Measurements from ENCODE around the gene SRXN1.

The SRXN1 gene

DNA sequence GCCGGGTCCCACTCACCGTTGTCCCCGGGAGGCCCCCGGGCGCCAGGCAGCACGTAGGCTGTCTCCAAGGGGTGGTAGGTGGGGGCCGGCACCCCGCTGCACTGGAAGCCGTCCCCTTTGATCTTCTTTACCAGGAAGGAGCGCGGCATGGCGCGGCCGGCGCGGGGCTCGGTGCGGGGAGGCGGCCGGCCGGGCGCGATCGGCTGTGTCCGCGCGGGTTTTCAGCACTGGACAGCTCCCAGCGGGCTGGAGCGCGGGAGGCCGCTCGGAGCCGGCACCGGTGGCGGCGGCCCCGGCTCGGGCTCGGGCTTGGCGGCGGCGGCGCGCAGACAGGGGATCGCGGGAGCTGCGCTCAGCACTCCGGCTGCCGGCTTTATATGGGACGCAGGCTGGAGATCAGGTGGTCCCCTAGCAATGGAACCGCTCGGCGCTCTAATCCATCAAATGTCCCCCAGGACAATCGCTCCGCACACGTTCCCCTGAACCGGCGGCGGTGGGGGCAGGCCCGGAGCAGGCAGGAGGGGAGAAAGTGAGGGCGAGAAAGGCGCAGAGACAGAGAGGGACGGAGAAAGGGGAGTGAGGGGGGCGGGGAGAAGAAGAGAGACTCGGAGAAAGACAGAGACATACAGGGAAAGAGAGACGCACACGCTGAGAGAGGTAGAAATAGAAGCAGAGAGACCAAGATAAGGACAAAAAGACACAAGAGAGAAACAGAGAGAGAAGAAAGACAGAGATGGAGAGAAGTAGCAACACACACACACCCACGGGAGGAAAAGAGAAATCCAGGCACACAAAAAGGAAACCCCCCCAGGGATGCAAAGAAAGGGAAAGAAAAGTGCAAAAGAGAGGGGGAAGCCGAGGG, 22.7 kb upstream of the SRXN1 start, which contains the start of gene SCRT2:
TSS of gene SCRT2 (minus strand) at position 350 of the 862 bp plus-strand sequence. CDS start at position 149, 201 bp downstream.
- peak; percentile 60 for ATAC-seq
- peak; percentile 75 for DNase-seq

DNA sequence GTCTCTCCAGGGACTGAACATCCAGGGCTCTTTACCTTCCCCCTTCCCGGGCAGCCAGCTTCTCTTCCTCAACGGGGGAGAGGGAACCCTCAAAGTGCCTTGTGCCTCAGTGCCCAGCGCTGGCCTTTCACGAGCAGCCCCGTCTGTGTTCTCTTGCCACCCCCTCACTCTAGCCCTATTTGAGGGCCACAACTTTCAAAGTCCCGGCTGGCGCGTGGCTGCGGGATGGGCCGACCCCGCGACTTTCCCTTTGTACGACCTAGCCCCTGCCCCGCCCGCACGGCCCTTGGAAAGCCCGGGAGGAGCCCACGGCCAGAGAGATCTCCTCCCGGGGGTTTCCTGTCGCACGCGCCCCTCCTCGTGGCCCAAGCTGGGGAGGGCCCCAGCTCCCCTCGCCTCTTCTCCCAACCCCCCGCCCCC, 22.0 kb upstream of the SRXN1 start:
- ATAC-seq (no peak), DNase-seq (no peak)

DNA sequence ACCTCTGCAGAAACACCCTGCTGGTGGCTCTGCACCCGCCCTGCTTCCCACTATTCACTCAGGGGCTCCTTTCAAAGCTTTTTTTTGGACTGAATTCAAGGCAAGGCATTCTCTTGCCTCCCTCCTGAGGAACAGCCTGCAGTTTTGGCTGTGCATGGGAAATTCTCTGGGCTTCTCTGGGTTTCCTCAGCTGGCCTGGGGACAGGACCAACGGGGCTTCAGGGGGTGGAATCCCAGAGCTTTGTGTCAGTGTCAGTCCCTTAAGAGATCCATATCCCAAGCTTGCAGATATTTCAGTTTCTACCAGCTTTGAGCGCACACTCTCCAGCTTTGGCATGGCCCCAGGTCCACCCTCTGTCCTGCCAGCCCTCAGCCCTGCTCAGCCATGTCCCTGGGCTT, 20.6 kb upstream of the SRXN1 start:
- ATAC-seq: no peak
- no peak for DNase-seq

GRCh38 chr20:672963-673602, 20.1 kb upstream of the SRXN1 start:
- no peak for ATAC-seq
- no peak for DNase-seq

DNA sequence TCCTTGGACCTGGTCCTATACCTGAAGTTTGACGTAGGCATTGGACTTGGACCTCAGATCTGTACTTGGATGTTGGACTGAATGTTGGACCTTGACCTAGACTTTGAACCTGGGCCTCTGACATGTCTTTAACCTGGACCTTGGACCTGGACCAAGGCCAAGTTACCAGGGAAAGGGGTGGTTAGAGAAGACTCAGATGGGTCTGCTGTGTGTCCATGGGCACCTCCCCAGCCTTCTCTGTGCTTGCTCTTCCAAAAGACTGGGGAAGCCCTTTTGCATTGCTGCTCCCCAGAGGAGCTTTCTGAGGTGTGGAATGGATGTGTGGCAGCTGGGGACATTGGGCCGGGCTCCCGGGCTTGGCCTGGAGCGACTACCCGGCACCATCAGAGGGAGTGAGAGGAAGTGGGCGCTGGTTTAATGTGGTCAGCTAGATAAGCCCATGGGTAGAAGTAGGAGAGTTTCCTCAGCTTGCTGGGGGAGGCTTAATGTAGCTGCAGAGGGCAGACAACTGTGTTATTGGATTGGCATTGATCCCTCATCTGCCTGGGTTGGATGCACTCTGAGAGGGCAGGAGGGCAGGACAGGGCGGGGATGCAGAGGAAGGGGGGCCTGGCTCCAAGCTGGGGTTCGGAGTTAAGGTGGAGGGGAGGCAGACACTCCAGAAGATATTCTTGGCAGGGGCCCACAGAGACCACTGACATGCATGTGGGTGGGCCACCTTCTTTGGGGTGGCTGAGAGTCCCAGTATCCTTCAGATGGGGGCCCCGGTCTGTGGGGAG, 18.4 kb upstream of the SRXN1 start:
- DNase-seq (no peak), ATAC-seq (no peak)

DNA sequence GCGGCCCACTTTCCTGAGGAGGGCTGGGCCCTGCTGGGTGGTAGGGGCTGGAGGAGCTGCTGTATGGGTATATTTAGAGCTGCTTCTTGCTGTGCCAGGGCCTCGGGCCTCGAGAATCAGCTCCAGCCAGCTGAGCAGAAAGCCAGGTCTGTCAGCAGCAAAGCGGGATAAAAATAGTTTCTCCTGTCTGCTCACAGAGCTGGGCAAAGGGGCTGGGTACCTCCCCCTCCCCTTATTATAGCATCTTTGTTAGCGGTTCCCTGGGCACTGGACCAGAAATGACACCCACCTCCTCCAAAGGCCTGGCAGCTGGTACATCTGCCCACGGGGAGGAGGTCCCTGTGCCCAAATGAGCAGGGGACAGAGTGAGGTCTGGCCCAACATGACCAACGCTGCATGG, 16.6 kb upstream of the SRXN1 start:
- ATAC-seq: no peak
- no peak for DNase-seq

DNA sequence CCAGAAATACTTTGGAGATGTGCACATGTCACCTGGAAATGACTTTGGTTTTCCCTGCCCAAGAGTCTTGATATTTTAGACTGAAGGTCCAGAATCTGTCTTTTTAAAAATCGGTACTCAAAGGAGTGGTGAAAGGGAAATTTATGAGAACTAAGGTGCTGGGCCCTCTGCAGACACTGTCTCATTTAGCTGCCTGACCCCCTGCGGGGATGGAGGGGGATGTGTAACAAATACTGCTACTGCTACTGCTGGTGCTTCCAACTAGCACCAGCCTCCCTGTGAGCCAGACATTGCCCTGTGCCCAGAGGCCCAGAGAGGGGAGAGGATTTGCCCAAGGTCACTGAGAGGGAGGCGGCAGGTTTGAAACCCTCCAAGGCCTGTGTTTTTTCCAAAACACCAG, 15.6 kb upstream of the SRXN1 start:
- no peak for ATAC-seq
- DNase-seq: no peak

DNA sequence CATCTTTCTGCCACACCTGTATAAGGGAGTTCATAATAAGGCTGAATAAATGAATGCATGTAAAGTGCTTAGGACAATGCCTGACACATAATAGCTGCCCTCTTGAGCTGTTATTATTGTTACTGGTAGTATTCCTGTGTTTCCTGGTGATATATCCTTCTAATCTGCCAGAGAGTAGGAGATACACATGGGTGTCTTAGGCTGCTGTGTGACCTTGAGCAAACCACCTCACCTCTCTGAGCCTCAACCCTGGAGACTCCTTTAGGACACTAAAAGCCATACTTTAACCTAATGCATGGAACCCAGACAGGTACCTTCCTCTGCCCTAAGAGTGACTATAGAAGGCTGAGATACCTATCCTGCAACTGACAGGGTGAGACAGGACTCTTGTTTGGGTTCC, 15.1 kb upstream of the SRXN1 start:
- no peak for ATAC-seq
- DNase-seq: no peak

GRCh38 chr20:667351-668034, 14.5 kb upstream of the SRXN1 start:
- DNase-seq: peak; percentile 78
- ATAC-seq: no peak

DNA sequence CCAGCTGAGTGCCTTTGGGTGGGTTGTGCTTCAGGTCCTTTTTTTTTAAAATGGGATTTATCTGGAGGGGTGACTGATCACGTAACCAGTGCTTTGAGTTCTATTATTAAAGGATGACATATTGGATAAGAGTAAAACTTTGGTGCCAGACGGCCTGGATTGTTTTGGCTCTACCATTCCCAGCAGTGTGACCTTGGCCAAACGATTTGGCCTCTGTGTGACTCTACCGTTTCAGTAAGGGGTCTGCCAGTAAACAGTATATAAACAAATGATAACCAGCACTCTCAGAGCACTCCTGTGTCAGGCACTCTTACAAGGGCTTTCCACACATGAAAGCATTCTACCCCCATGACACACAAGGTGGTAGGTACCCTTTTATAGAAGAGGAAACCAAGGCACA, 13.9 kb upstream of the SRXN1 start:
- no peak for DNase-seq
- no peak for ATAC-seq

DNA sequence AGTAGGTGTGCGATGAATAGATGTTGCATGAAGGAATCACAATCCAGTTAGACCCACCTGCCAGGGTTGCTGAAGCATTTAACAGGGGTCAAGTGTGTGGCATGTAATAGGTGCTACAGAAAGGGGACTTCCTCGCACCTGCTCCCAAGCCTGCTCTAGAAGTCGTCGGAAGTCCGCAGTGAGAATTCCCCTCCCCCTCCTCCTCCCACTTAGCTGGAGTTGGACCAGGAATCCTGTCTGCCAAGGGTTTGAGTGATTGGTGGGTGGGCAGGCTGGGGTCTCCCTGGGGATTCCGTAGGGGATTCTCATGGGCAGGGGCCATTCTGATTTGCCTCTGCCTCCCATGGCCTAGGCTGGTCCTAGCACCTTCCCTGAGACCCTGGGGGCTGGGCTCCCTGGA, 12.3 kb upstream of the SRXN1 start:
- DNase-seq (no peak), ATAC-seq (no peak)

DNA sequence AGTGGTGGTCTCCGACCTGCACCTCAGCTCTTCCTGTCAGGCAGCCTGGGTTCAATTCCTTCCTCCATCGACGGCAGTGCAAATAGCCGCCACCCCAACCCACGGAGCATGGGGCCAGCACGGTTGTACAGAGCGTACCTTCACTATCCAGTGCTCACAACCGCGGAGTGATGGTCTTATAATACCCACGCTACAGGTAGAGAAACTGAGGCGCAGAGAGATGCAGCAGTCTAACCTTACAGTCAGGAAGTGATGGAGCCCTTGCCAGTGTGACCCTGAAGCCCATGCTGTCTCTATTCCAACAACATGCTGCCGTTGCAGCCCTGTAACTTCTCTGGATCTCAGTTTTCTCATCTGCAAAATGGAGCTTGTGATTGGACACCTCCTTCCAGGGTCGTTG, 11.6 kb upstream of the SRXN1 start:
- ATAC-seq (no peak), DNase-seq (no peak)

DNA sequence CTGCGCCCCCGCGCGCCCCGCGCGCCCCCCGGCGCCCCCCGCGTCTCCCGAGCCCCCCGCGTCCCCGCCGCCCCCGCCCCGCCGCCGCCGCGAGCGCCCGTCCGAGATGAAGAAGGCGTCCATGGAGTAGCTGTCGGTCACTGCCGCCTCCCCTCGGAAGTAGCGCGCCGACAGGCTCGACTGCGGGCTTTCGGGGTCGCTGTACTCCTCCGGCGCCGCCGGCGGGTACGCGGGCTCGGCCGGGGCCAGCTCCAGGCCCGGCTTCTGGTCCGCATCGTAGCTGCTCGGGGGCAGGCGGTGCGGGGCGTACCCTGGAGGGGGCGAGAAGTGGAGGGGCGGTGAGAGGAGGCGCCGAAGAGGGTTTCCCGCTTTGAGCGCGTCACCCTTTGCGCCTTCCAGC, 11.2 kb upstream of the SRXN1 start:
- DNase-seq (no peak), ATAC-seq (no peak)

GRCh38 chr20:663315-664090, 10.5 kb upstream of the SRXN1 start:
- ATAC-seq: no peak
- no peak for DNase-seq

GRCh38 chr20:662277-663192, 9.5 kb upstream of the SRXN1 start:
- DNase-seq (no peak), ATAC-seq (no peak)

- ATAC-seq (no peak), DNase-seq (no peak)
Measured at GRCh38 chr20:661474-662270, 8.7 kb upstream of the SRXN1 start.

- DNase-seq (no peak), ATAC-seq (no peak)
Measured at GRCh38 chr20:658731-659291, 5.8 kb upstream of the SRXN1 start.

DNA sequence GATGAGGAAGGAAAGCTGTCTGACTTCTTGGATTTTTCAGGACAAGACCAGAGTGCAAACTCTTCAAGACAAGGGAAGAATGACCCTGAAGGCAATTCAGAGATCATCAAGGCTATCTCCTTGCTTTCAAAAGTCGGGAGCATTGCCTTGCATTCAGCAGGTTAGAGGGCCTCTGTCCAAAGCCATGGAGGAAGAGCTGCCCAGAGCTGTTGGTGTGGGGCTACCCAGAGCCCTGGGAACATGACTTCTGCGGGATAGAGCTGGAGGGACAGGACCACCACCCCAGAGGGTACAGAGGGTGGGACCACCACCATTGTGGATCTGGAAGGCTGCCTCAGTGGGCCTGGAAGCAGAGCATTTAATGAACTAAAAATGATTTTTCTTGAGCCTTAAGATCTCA, 5.2 kb upstream of the SRXN1 start:
- DNase-seq: no peak
- ATAC-seq: no peak
